GM18505 (cell line): ENCODE results near the gene TM7SF2.

Experiments
- ATAC-seq: cut with Tn5 transposase; IDR thresholded peaks from one replicate; pipeline ENCODE4 v1.9.1; 2021; ENCODE audit not compliant: unreplicated experiment
- POLR2A ChIP-seq: IDR thresholded peaks from 4 replicates; pipeline ENCODE4 v1.6.1; 2011; ENCODE audit warnings: borderline replicate concordance; ENCODE audit not compliant: insufficient read depth, insufficient read length; ENCODE audit errors: extremely low read depth

Gene TM7SF2

DNA sequence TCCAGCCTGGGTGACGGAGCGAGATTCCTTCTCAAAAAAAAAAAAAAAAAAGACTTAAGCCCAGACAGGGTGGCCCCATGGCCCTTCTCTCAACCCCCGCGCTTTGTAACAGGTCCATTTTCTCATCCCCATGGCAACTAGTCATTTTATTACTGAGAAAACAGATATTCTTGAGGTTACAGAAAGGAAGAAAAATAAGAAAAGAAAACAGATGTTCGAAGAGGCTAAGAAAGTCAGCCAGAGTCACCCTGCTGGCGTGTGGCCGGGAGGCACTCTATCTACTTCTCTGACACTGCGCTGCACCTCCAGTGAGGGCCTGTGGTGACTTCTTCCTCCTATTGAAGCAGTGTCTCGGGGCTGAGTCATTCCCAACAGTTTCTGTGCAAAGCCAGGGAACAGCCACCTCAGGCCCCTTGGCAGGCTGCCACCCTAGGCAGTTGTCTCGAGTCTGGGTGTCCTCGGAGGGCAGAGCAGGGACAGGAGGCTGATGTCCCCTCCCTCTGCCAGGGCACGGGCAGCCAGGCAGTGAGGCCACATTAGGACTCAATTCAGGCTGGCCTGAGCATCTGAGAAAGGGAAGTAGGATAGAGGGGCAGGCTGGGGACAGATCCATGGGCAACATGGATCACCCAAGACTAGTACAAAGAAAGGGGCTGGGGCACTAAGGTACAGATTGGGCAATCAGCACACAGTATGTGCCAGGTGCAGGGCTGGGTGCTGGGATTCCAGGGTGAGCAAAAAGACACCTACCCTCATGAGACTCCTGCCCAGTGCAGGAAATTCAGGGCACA lies 39.0 kb downstream of the TM7SF2 start:
- ATAC-seq = no peak
- no peak for TF ChIP-seq POLR2A

DNA sequence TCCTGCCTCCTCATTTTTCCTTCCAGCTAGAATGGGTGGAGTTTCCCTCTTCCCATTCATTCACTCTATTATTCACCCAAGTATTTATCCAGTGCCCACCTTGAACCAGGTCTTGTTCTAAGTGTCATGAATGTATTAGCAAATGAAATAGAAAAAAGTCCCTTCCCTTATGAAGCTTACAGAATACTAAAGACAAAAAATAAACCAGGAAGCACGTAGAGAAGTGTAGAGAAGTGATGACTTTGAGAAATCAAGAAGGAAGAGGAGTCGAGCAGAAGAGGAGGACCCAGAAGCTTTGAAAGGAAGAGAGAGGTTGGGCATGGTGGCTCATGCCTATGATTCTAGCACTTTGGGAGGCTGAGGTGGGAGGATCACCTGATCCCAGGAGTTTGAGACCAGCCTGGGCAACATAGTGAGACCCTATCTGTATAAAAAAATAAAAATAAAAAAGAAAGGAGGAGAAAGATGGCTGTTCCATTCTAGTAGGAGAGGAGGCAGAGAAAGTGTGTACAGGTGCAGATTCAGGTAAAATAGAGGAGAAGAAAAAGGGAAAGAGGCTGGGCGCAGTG lies 39.7 kb downstream of the TM7SF2 start:
- TF ChIP-seq POLR2A = no peak

DNA sequence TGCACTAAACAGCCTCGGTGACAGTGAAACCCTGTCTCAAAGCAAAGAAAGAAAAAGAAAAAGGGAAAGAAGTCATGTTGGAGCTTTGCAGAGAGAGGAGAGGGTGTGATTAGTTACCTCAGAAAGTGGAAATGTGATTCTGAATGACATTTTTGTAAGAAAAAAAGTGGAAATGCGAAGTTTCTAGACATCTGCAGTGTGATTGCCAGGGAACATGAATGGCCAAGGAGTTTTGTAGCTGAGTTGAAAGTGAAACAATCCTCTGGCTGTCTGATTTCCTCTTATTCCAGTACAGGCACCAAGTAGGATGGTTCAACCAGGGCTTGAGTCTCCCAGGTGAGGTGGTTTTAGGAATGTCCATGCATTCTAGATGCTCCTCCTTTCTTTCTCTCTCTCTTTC lies 40.5 kb downstream of the TM7SF2 start:
- no peak for ATAC-seq
- no peak for TF ChIP-seq POLR2A

More for the DNA sequence above, 39.7 kb downstream of the TM7SF2 start:
- ATAC-seq = no peak

DNA sequence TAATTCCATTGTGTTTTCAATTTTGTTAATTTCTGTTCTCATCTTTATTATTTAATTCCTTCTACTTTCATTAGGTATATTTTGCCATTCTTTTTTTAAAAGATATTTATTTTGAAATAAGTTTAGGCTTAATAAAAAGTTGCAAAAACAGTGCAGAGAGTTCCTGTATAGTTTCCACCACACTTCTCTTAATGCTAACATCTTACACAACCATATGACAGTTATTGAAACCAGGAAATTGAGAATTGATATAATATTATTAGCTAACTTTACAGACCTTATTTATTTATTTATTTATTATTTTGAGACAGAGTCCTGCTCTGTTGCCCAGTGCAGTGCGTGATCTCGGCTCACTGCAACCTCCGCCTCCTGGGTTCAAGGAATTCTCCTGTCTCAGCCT lies 44.6 kb downstream of the TM7SF2 start:
- TF ChIP-seq POLR2A = no peak
- ATAC-seq = no peak

DNA sequence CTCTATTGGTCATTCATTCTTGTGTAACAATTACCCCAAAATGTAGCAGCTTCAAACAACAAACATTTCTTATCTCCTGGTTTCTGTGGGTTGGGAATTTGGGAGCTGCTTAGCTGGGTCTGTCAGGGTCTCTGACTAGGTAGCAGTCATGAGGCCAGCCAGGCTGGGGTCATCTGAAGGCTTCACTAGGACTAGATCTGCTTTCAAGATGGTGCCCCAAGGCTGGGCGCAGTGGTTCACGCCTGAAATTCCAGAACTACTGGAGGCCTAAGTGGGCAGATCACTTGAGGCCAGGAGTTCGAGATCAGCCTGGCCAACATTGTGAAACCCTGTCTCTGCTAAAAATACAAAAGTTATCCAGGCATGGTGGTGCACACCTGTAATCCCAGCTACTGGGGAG lies 45.3 kb downstream of the TM7SF2 start:
- TF ChIP-seq POLR2A = no peak

GRCh38 chr11:65157336-65157735 lies 45.7 kb downstream of the TM7SF2 start:
- no peak for ATAC-seq
- no peak for TF ChIP-seq POLR2A

More for the DNA sequence above, 45.3 kb downstream of the TM7SF2 start:
- ATAC-seq = no peak

DNA sequence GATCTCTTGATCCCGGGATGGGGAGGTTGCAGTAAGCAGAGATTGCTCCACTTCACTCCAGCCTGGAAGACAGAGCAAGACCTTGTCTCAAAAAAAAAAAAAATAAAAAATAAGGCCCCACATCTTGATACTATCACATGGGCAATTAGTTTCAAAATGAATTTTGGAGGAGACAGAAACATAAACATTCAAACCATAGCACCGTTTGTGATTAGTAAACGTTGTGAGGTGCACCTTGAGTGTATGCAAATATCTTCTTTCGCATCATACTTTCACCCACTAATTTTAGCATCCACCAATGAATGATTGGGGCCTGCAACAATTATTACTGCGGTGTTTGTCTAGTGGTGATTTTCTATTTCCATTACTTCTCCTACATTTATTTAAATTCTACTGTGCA lies 47.3 kb downstream of the TM7SF2 start:
- no peak for TF ChIP-seq POLR2A
- no peak for ATAC-seq

DNA sequence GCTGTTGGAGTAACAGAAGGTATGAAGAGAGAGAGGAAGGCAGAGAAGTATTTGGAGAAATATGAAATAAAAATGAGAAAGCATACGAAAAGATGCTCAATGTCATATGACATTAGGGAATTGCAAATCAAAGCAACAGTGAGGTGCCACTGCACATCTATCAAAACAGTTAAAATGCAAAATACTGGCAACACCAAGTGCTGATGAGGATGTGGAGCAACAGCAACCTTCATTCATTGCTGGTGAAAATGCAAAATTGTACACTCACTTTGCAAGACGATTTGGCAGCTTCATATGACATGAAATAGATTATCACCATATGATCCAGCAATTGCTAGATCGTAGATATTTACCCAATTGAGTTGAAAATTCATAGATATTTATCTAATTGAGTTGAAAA lies 49.0 kb downstream of the TM7SF2 start:
- ATAC-seq = no peak
- TF ChIP-seq POLR2A = no peak

DNA sequence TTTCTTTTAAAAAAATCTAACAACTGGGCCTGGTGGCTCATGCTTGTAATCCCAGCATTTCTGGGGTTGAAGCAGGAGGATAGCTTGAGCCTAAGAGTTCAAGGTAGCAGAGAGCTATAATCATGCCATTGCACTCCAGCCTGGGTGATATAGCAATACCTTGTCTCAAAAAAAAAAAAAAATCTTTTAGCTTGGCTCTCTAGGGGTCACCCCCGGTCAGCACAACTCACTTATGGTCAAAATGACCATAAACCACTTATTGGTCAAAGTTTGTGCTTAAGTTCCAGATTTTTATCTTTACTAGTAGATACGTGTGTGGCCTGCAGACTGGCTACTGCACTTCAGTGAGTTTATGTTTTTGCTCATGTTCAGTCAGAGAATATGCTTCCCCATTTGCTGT lies 52.0 kb downstream of the TM7SF2 start:
- ATAC-seq = no peak
- no peak for TF ChIP-seq POLR2A
